ENCODE results near the gene DAAM1.

DAAM1 gene

GRCh38 chr14:59363531-59364226 lies 175.2 kb downstream of the DAAM1 start:
- no peak for DNase-seq
- no peak for ATAC-seq

- DNase-seq (no peak), ATAC-seq (no peak)
Measured at GRCh38 chr14:59370158-59370742, 181.8 kb downstream of the DAAM1 start.

DNA sequence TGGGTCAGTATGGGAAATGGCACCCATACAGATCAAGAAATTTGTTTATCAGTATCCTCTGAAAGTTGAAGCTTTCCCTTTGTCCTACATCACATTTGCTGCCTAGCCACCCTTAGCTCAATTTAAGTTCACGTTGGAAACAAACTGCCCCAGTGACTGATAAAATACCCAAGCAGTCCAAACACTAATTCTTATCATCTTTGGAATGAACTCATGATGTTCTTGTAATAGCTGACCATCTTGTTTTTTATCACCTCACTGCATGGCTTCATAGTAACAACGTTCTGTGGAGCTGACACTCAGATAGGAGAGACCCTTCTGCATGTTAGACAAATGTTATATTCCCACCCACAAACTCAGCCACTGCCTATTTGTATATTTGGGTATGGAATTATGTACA lies 183.3 kb downstream of the DAAM1 start:
- ATAC-seq, result no peak
- DNase-seq, result no peak

GRCh38 chr14:59374048-59374447 lies 185.6 kb downstream of the DAAM1 start:
- DNase-seq (no peak), ATAC-seq (no peak)

DNA sequence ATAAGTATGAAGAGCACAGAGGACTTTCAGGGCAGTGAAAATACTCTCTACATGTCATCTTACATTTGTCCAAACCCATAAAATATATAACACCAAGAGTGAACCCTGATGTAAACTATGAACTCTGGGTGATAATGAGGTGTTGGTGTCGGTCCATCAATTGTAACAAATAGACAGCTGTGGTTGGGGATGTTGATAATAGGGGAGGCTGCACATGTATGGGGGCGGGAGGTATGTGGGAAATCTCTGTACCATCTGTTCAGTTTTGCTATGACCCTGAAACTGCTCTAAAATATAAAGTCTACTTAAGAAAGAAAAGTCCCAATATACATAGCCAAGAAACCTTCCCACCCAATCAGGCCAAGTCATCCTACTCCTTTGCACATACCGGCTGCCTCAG lies 188.2 kb downstream of the DAAM1 start:
- no peak for DNase-seq
- ATAC-seq, result no peak

GRCh38 chr14:59377491-59377890 lies 189.0 kb downstream of the DAAM1 start:
- ATAC-seq, result no peak
- DNase-seq, result no peak

DNA sequence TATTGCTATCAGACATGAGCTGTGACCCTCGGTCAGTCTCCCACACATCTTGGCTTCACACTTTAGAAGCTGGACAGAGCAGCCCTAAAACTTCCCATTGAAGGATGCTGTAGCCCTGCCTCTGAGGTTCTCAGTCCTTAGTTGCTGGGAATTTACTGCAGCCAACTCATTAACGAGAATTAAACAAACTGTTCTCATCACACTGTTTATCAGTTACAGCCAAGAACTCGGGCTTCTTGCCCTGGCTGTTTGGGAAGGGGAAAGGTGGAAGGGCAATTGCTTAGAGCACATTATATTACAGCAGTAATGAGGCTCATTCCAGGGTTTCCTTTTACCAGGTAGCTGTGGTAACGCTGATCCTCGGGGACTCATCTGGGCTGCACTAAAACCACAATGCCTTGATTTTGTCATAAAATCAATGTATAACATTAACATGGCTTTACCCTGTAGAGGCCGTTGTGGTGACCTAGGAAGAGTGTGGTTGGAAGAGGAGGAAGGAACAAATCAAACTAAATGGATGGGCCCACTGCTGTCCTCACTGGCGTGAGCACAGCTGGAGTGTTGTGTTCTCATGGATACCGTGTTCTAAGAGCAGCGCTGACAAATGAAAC lies 189.6 kb downstream of the DAAM1 start:
- DNase-seq (no peak), ATAC-seq (no peak)

- ATAC-seq (no peak), DNase-seq (no peak)
Measured at GRCh38 chr14:59389936-59390335, 201.5 kb downstream of the DAAM1 start.

DNA sequence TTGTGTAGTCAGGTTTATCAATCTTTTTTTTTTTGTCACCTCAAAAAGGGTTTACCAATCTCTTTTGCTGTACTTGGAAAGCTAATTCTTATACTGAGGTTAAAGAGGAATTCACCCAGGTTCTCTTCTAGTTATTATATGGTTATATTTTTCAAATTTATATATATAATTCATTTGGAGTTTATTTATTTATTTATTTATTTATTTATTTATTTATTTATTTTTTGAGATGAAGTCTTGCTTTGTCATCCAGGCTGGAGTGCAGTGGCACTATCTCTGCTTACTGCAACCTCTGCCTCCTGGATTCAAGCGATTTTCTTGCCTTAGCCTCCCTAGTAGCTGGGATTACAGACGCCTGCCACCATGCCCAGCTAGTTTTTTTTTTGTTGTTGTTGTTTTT lies 202.9 kb downstream of the DAAM1 start:
- DNase-seq, result no peak
- no peak for ATAC-seq

- ATAC-seq, result no peak
- no peak for DNase-seq
Measured at GRCh38 chr14:59394268-59394667, 205.8 kb downstream of the DAAM1 start.

GRCh38 chr14:59395672-59396071 lies 207.2 kb downstream of the DAAM1 start:
- ATAC-seq, result no peak
- DNase-seq, result no peak

DNA sequence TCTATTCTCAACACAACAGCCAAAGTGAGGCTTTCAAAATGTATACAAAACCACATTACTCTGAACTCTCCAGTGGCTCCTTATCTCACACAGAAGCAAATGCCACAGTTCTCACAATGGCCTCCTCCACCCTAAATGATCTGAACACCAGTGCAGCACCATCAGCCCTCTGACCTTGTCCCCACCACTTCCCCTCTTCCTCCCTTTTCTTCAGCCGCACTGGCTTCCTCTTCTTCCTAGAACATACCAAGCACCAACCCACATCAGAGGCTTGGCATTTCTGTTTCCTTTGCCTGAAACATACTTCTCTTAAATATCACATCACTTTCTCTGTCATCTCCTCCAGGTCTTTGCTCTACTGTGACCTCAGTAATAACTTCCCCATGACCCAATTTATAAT lies 210.4 kb downstream of the DAAM1 start:
- DNase-seq (peak; percentile 6), ATAC-seq (peak; percentile 36)

GRCh38 chr14:59406454-59407245 lies 218.2 kb downstream of the DAAM1 start:
- ATAC-seq (no peak), DNase-seq (no peak)

- no peak for ATAC-seq
- DNase-seq, result no peak
Measured at GRCh38 chr14:59407246-59408010, 219.0 kb downstream of the DAAM1 start.

- no peak for ATAC-seq
- no peak for DNase-seq
Measured at GRCh38 chr14:59415836-59416602, 227.6 kb downstream of the DAAM1 start.

DNA sequence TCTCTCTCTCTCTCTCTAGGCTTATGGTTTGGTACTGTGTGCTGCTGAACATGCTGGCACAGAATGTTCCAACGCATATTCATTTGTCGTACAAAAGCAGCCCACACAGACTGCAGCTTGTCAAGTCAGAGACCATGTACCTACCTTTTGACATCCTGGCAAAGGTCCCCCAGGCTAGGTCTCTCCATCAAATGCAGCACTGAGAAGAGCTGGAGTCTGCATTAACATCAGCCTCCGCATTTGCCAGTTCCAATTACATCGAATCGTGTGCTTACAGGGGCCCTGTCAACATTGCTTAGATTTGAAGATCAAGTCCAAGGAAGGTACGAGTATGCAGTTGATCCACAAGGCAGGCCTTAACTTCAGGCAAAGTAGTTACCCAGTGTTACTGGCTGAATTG lies 228.8 kb downstream of the DAAM1 start:
- DNase-seq (no peak), ATAC-seq (no peak)

- ATAC-seq, result no peak
Measured at GRCh38 chr14:59419303-59419702, 230.8 kb downstream of the DAAM1 start.

More at GRCh38 chr14:59419303-59419702, 230.8 kb downstream of the DAAM1 start:
- DNase-seq, result no peak
